HepG2 (cell line): Measurements from ENCODE around the gene GRIK5. TPM values are rescaled to one million over a fixed set of nuclear protein-coding genes. Genes with fewer than 3 reads are reported as not detected.

Source experiments
- E2F1 ChIP-seq: sonication (generic); formaldehyde crosslinking; IDR thresholded peaks from 2 replicates; pipeline ENCODE4 v1.5.0; 2020; ENCODE audit warnings: missing genetic modification reagents
- HNF4A ChIP-seq: sonication (generic); formaldehyde crosslinking; IDR thresholded peaks from 2 replicates; pipeline ENCODE4 v1.4.0; 2020; ENCODE audit warnings: missing genetic modification reagents
- MED1 ChIP-seq: sonication (generic); formaldehyde crosslinking; IDR thresholded peaks from 2 replicates; pipeline ENCODE4 v1.4.0; 2020; ENCODE audit warnings: missing genetic modification reagents
- POLR2AphosphoS2 ChIP-seq: IDR thresholded peaks from 2 replicates; pipeline ENCODE4 v1.6.1; 2011; ENCODE audit warnings: low read depth, low read length, improper control_type of control experiment
- TBX2 ChIP-seq: sonication (generic); formaldehyde crosslinking; IDR thresholded peaks from 2 replicates; pipeline ENCODE4 v1.5.0; 2020; ENCODE audit warnings: missing genetic modification reagents, mild to moderate bottlenecking, borderline replicate concordance
- TFE3 ChIP-seq: IDR thresholded peaks from 2 replicates; pipeline ENCODE4 v1.6.1; 2016
- U2AF1 ChIP-seq: fragments of 200-400 bp; formaldehyde crosslinking; optimal IDR thresholded peaks from 2 replicates; pipeline ENCODE3; 2017; ENCODE audit warnings: mild to moderate bottlenecking, low read depth, low read length
- ZNF234 ChIP-seq: sonication (generic); formaldehyde crosslinking; conservative IDR thresholded peaks from 2 replicates; pipeline ENCODE4 v1.5.1; 2020; ENCODE audit warnings: mild to moderate bottlenecking, missing genetic modification reagents
- ZNF577 ChIP-seq: sonication (generic); formaldehyde crosslinking; IDR thresholded peaks from 2 replicates; pipeline ENCODE4 v1.4.0; 2020; ENCODE audit warnings: mild to moderate bottlenecking, low read depth, missing genetic modification reagents, borderline replicate concordance
- polyA plus RNA-seq, 8 experiments: library from polyadenylated mRNA; depleted of rRNA in 3 of 8; stranded (reverse) in 7 of 8; unstranded in 1 of 8; fragments of >200 nt; fragmentation: Illumina TruSeq in 4 of 8; extraction: Trizol in 4 of 8; gene quantifications; 2 replicates each; pipeline versions ENCODE4 v1.2.1 to v1.2.3, GENCODE V29; 2011 to 2016; ENCODE audit warnings: low read depth in 4 of 8, missing spikeins in 1 of 8, mixed read lengths in 1 of 8; ENCODE audit not compliant: insufficient read depth in 1 of 8
- total RNA-seq, 5 experiments: library from RNA; depleted of rRNA; stranded (reverse); fragments of >200 nt; fragmentation: Illumina TruSeq; extraction: Trizol; gene quantifications; 2 replicates each; pipeline ENCODE4 v1.2.3, GENCODE V29; 2016; ENCODE audit warnings: low read depth in 1 of 5
- TF ChIP-seq, protein P1 (sequence below): sonication (generic); formaldehyde crosslinking; IDR thresholded peaks from 2 replicates; pipeline ENCODE4 v1.4.0; 2020; ENCODE audit warnings: missing genetic modification reagents, borderline replicate concordance

GRIK5 gene
- total and polyA plus RNA-seq, 2 of the 13 experiments (the other 11 are each of a cell fraction or from before 2014, with no cell fraction given): not detected

- TF ChIP-seq POLR2AphosphoS2: no peak; the same call in 1 of the 2 replicates
- TF ChIP-seq U2AF1: no peak
- TF ChIP-seq ZNF577 (CRISPR knock-in tag): no peak
- no peak for TF ChIP-seq HNF4A
- TF ChIP-seq MED1 (CRISPR knock-in tag): no peak; the same call in 1 of the 2 replicates
- TF ChIP-seq, protein P1, sequence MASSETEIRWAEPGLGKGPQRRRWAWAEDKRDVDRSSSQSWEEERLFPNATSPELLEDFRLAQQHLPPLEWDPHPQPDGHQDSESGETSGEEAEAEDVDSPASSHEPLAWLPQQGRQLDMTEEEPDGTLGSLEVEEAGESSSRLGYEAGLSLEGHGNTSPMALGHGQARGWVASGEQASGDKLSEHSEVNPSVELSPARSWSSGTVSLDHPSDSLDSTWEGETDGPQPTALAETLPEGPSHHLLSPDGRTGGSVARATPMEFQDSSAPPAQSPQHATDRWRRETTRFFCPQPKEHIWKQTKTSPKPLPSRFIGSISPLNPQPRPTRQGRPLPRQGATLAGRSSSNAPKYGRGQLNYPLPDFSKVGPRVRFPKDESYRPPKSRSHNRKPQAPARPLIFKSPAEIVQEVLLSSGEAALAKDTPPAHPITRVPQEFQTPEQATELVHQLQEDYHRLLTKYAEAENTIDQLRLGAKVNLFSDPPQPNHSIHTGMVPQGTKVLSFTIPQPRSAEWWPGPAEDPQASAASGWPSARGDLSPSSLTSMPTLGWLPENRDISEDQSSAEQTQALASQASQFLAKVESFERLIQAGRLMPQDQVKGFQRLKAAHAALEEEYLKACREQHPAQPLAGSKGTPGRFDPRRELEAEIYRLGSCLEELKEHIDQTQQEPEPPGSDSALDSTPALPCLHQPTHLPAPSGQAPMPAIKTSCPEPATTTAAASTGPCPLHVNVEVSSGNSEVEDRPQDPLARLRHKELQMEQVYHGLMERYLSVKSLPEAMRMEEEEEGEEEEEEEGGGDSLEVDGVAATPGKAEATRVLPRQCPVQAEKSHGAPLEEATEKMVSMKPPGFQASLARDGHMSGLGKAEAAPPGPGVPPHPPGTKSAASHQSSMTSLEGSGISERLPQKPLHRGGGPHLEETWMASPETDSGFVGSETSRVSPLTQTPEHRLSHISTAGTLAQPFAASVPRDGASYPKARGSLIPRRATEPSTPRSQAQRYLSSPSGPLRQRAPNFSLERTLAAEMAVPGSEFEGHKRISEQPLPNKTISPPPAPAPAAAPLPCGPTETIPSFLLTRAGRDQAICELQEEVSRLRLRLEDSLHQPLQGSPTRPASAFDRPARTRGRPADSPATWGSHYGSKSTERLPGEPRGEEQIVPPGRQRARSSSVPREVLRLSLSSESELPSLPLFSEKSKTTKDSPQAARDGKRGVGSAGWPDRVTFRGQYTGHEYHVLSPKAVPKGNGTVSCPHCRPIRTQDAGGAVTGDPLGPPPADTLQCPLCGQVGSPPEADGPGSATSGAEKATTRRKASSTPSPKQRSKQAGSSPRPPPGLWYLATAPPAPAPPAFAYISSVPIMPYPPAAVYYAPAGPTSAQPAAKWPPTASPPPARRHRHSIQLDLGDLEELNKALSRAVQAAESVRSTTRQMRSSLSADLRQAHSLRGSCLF (CRISPR knock-in tag): no peak
- TF ChIP-seq E2F1: no peak
- no peak for TF ChIP-seq TBX2 (CRISPR knock-in tag)
- no peak for TF ChIP-seq TFE3 (CRISPR knock-in tag)
- TF ChIP-seq ZNF234 (CRISPR knock-in tag): peak; percentile 68; the same call in 1 of the 2 replicates
Measured at GRCh38 chr19:41958367-41959055, 111.5 kb downstream of the GRIK5 start (continued).
